ENCODE data around the gene ACKR3.

DNA sequence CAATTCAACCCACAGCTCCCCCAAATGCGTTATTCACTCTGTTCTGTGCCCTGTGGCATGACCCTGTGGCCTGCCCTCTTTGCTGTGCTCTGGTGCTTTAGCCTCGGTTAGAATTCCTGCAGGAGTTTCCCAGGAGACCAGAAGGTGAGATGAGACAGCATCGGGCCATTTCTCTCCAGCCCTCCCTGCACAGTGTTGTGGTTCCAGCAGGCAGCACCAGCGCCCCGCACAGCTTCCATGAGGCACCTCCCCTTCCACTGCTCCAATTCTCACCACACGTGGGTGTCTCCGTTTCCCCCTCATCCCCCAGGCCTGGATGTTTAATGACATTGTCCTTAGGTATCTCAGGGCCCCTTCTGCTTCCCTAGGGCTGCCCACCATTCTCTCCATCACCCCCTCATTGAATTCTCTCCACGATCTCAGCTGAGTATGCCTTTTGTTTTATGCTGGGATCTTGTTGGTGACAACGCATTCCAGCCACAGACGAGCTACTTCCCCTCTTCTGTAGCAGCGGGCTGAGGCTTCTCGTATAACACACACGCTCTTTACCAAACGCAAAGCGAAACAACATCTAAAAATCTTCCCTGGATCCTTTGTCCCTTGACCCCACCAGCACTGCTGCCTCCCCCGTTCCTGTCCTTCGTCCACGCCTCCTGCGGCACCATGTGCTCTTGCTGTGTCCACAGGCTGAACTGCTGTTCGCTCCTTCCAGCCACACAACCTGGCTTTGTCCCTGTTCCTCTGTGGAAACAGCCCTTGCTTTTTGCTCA, 35.1 kb downstream of the ACKR3 start:
- TF ChIP-seq, protein P1, sequence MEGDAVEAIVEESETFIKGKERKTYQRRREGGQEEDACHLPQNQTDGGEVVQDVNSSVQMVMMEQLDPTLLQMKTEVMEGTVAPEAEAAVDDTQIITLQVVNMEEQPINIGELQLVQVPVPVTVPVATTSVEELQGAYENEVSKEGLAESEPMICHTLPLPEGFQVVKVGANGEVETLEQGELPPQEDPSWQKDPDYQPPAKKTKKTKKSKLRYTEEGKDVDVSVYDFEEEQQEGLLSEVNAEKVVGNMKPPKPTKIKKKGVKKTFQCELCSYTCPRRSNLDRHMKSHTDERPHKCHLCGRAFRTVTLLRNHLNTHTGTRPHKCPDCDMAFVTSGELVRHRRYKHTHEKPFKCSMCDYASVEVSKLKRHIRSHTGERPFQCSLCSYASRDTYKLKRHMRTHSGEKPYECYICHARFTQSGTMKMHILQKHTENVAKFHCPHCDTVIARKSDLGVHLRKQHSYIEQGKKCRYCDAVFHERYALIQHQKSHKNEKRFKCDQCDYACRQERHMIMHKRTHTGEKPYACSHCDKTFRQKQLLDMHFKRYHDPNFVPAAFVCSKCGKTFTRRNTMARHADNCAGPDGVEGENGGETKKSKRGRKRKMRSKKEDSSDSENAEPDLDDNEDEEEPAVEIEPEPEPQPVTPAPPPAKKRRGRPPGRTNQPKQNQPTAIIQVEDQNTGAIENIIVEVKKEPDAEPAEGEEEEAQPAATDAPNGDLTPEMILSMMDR (conservative IDR thresholded peaks at IDR 0.05; ENCODE audit: low read length) = no peak
- TF ChIP-seq EZH2phosphoT487 (IDR thresholded peaks at IDR 0.05; ENCODE audit: borderline replicate concordance) = no peak
